Activated T-helper 1 cell treated with anti-CD3 and anti-CD28 coated beads, Interleukin-12 subunit alpha, Interleukin-12 subunit beta, Interleukin-2, Interleukin-4 antibody, amounts not matched to agents 30 ng/mL and 10 ng/mL and 1 ng/mL, durations not matched to agents 14 hours and 24 hours and 36 hours (primary cell): ENCODE data around the gene WNT3. TPM values are rescaled to one million over a fixed set of nuclear protein-coding genes. Genes with fewer than 3 reads are reported as not detected.
"Not testable (repeated sequence)": the region's sequence is repeated elsewhere in the genome, so short reads cannot be mapped to it uniquely, and the experiment has no call there.

Experiments used
- DNase-seq: peaks from one replicate; pipeline ENCODE4 v3.0.0; 2021; ENCODE audit warnings: low spot score
- H3K27ac Mint-ChIP-seq: one replicate; pipeline ENCODE4 v1.8.0; 2021; ENCODE audit warnings: mild to moderate bottlenecking, mixed read lengths
- H3K27me3 Mint-ChIP-seq: one replicate; pipeline ENCODE4 v1.8.0; 2022; ENCODE audit warnings: mild to moderate bottlenecking, moderate library complexity, mixed read lengths; ENCODE audit not compliant: insufficient read depth
- H3K36me3 Mint-ChIP-seq: one replicate; pipeline ENCODE4 v1.8.0; 2021; ENCODE audit warnings: low read depth, mixed read lengths
- H3K4me1 Mint-ChIP-seq: one replicate; pipeline ENCODE4 v1.8.0; 2021; ENCODE audit warnings: low read depth, mixed read lengths
- H3K4me3 Mint-ChIP-seq: one replicate; pipeline ENCODE4 v1.8.0; 2021; ENCODE audit warnings: mild to moderate bottlenecking, moderate library complexity, mixed read lengths
- H3K9me3 Mint-ChIP-seq: one replicate; pipeline ENCODE4 v1.8.0; 2021; ENCODE audit warnings: mixed read lengths
- intact Hi-C: fragments of 100-400 bp; cut with micrococcal nuclease; formaldehyde crosslinking; loops from one replicate; pipeline ENCODE4 v1.15.1; 2024
- total RNA-seq: library from RNA; stranded (reverse); gene quantifications from 2 replicates; pipeline ENCODE4 v1.2.3, GENCODE V29; 2022

WNT3 gene
- total RNA-seq, 1 donor from 2014 or later, result 0.05 TPM

- intact Hi-C loops, result no loop called here
- H3K27ac Mint-ChIP-seq, result no peak overlapping the region
- no peaks in the 10 kb centered on the region for H3K36me3 Mint-ChIP-seq
- DNase-seq, result no peak
- H3K27me3 Mint-ChIP-seq, result peaks cover 8% of the 10 kb centered on the region
- no peaks in the 10 kb centered on the region for H3K9me3 Mint-ChIP-seq
- H3K4me3 Mint-ChIP-seq, result no peak overlapping the region
- no peaks in the 10 kb centered on the region for H3K4me1 Mint-ChIP-seq
These were observed 21.4 kb downstream of the WNT3 start for GRCh38 chr17:46796956-46797530.

DNA sequence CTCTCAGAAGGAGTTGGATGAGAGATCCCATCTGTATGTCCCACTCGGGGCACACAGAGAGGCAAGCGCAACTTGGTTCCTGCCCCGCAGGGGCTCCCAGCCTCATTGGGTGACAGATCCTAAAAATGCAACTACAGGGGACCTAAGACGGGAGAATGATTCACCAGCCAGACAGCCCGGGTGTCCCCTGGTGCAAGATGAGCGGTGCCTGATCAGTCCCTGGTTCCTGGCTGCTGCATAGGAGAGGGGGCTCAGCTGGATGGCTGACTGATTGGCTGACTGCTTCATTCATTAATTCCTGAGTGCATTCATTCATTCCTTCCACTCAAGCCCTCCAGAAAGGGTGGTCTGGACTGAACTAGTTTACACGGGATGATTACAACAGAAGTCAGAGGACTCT is 22.0 kb downstream of the WNT3 start:
- intact Hi-C loops, result no loop called here
- Mint-ChIP-seq H3K4me1 (no peaks in the 10 kb centered on the region), H3K4me3 (no peak overlapping the region), H3K27me3 (peaks cover 8% of the 10 kb centered on the region), H3K27ac (no peak overlapping the region), H3K36me3 (no peaks in the 10 kb centered on the region), H3K9me3 (no peaks in the 10 kb centered on the region)
- no peak for DNase-seq

DNA sequence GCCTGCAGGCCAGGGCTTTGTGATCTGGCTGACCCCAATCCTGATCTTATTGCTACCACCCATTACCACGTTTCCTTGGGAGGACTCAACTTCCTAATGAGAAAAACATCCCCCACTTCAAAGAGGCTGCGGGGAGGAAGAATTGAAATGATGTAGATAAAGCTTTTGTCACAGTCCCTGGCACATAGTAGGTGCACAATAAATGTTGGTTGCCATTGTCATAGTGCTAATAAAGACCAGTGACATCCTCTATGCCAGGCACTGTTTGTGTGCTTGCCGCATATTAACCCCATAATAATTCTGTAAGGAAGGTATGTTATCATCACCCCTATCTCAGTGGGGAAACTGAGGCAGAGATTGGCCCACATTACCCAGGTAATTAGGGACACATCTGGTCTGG is 22.4 kb downstream of the WNT3 start:
- H3K9me3 Mint-ChIP-seq, result no peaks in the 10 kb centered on the region
- no peak overlapping the region for H3K4me3 Mint-ChIP-seq
- H3K27me3 Mint-ChIP-seq, result peaks cover 8% of the 10 kb centered on the region
- no peak overlapping the region for H3K27ac Mint-ChIP-seq
- H3K4me1 Mint-ChIP-seq, result no peaks in the 10 kb centered on the region
- no peaks in the 10 kb centered on the region for H3K36me3 Mint-ChIP-seq
- no peak for DNase-seq
- intact Hi-C loops, result no loop called here

GRCh38 chr17:46795379-46795952 is 23.0 kb downstream of the WNT3 start:
- Mint-ChIP-seq H3K27ac (peak overlapping the region; percentile 11), H3K27me3 (peaks cover 9% of the 10 kb centered on the region), H3K9me3 (no peaks in the 10 kb centered on the region), H3K4me1 (peaks cover 5% of the 10 kb centered on the region), H3K4me3 (no peak overlapping the region), H3K36me3 (no peaks in the 10 kb centered on the region)
- no peak for DNase-seq
- intact Hi-C loops, result no loop called here

GRCh38 chr17:46794318-46794717 is 24.2 kb downstream of the WNT3 start:
- Mint-ChIP-seq H3K4me3 (no peak overlapping the region), H3K9me3 (no peaks in the 10 kb centered on the region), H3K27ac (no peak overlapping the region), H3K4me1 (peaks cover 6% of the 10 kb centered on the region), H3K36me3 (no peaks in the 10 kb centered on the region), H3K27me3 (peaks cover 9% of the 10 kb centered on the region)
- intact Hi-C loops, result no loop called here
- DNase-seq, result no peak

GRCh38 chr17:46793541-46793940 is 25.0 kb downstream of the WNT3 start:
- H3K36me3 Mint-ChIP-seq, result no peaks in the 10 kb centered on the region
- peaks cover 9% of the 10 kb centered on the region for H3K27me3 Mint-ChIP-seq
- H3K4me1 Mint-ChIP-seq, result peaks cover 6% of the 10 kb centered on the region
- no peak overlapping the region for H3K4me3 Mint-ChIP-seq
- intact Hi-C loops, result no loop called here
- no peak overlapping the region for H3K27ac Mint-ChIP-seq
- DNase-seq, result no peak
- H3K9me3 Mint-ChIP-seq, result no peaks in the 10 kb centered on the region

GRCh38 chr17:46793023-46793422 is 25.5 kb downstream of the WNT3 start:
- H3K27me3 Mint-ChIP-seq, H3K4me3 Mint-ChIP-seq, H3K27ac Mint-ChIP-seq, H3K36me3 Mint-ChIP-seq, H3K9me3 Mint-ChIP-seq, H3K4me1 Mint-ChIP-seq, intact Hi-C loops, DNase-seq: not testable (repeated sequence)

GRCh38 chr17:46792071-46792470 is 26.4 kb downstream of the WNT3 start:
- DNase-seq, result no peak
- intact Hi-C loops, result no loop called here
- no peak overlapping the region for H3K4me3 Mint-ChIP-seq
- H3K27ac Mint-ChIP-seq, result no peak overlapping the region
- no peaks in the 10 kb centered on the region for H3K9me3 Mint-ChIP-seq
- H3K4me1 Mint-ChIP-seq, result peaks cover 6% of the 10 kb centered on the region
- H3K27me3 Mint-ChIP-seq, result peaks cover 4% of the 10 kb centered on the region
- no peaks in the 10 kb centered on the region for H3K36me3 Mint-ChIP-seq

DNA sequence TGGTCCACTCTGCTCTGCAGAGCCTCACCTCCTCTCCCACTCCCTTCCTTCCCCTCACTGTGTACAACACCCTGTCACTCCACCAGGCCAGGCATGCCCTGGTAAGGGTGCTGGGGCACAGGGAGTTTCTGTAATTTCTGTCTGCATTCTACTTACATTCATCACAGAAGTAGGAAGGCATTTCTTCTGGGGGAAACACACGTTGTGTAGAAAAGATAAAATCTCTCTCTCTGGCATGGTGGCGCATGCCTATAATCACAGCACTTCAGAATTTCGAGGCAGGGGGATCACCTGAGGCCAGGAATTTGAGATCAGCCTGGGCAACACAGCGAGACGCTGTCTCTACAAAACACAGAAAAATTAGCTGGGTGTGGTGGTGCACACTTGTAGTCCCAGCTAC is 27.0 kb downstream of the WNT3 start:
- DNase-seq, result no peak
- Mint-ChIP-seq H3K4me3 (no peak overlapping the region), H3K4me1 (peaks cover 6% of the 10 kb centered on the region), H3K9me3 (no peaks in the 10 kb centered on the region), H3K27ac (no peak overlapping the region), H3K27me3 (peaks cover 4% of the 10 kb centered on the region), H3K36me3 (no peaks in the 10 kb centered on the region)
- intact Hi-C loops, result no loop called here

- peaks cover 4% of the 10 kb centered on the region for H3K27me3 Mint-ChIP-seq
- H3K4me1 Mint-ChIP-seq, result peaks cover 6% of the 10 kb centered on the region
- H3K9me3 Mint-ChIP-seq, result no peaks in the 10 kb centered on the region
- H3K27ac Mint-ChIP-seq, result no peak overlapping the region
- intact Hi-C loops, result no loop called here
- no peak for DNase-seq
- H3K36me3 Mint-ChIP-seq, result no peaks in the 10 kb centered on the region
- no peak overlapping the region for H3K4me3 Mint-ChIP-seq
These were observed 28.3 kb downstream of the WNT3 start for GRCh38 chr17:46790216-46790615.

- Mint-ChIP-seq H3K4me1 (peaks cover 6% of the 10 kb centered on the region), H3K27ac (no peak overlapping the region), H3K4me3 (no peak overlapping the region), H3K27me3 (peaks cover 4% of the 10 kb centered on the region), H3K36me3 (no peaks in the 10 kb centered on the region), H3K9me3 (no peaks in the 10 kb centered on the region)
- DNase-seq, result no peak
- intact Hi-C loops, result no loop called here
These were observed 28.9 kb downstream of the WNT3 start for GRCh38 chr17:46789610-46790009.

GRCh38 chr17:46788796-46789195 is 29.7 kb downstream of the WNT3 start:
- no peak for DNase-seq
- Mint-ChIP-seq H3K27ac (no peak overlapping the region), H3K27me3 (peaks cover 4% of the 10 kb centered on the region), H3K4me3 (no peak overlapping the region), H3K9me3 (no peaks in the 10 kb centered on the region), H3K4me1 (peaks cover 6% of the 10 kb centered on the region), H3K36me3 (no peaks in the 10 kb centered on the region)
- intact Hi-C loops, result no loop called here

DNA sequence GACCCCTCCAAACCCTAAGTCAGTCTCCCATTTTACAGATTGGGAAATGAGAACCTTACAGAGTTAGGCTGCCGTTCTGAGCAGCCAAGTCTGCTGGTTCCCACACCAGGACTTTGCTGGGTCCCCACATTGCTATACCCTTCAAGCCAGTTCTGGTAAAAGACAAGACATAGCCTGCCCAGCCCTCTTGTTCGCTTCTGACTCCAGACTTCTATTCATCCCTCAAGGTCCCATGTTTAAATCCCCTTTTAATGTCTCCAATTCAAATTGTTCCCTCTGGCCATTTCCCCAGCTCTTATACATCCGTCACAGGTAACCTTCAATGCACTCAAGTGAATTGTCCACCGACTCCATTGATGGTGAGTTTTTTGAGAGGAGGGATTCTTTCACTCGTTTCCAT is 30.2 kb downstream of the WNT3 start:
- H3K4me1 Mint-ChIP-seq, result peaks cover 6% of the 10 kb centered on the region
- no peak overlapping the region for H3K27ac Mint-ChIP-seq
- H3K27me3 Mint-ChIP-seq, result peaks cover 3% of the 10 kb centered on the region
- no peak for DNase-seq
- H3K36me3 Mint-ChIP-seq, result no peaks in the 10 kb centered on the region
- intact Hi-C loops, result no loop called here
- no peak overlapping the region for H3K4me3 Mint-ChIP-seq
- no peaks in the 10 kb centered on the region for H3K9me3 Mint-ChIP-seq

DNA sequence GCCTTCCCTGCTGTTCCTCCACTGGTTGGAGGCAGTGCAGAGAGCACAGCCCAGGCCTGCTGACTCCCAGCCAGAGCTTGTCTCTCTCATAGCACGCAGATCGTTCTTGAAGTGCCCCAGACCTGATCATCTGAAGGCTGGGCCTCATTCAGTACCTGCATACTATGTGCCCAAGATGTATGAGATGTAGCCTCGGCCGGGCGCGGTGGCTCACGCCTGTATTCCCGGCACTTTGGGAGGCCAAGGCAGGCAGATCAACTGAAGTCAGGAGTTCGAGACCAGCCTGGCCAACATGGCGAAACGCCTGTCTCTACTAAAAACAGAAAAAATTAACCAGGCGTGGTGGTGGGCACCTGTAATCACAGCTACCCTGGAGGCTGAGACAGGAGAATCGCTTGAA is 31.0 kb downstream of the WNT3 start:
- Mint-ChIP-seq H3K4me1 (peaks cover 6% of the 10 kb centered on the region), H3K36me3 (no peaks in the 10 kb centered on the region), H3K9me3 (no peaks in the 10 kb centered on the region), H3K27me3 (peaks cover 2% of the 10 kb centered on the region), H3K4me3 (no peak overlapping the region), H3K27ac (no peak overlapping the region)
- DNase-seq, result no peak
- intact Hi-C loops, result no loop called here
